VCaP (cell line): ENCODE measurements around the gene NTNG1.

Source experiments
- H3K27ac ChIP-seq: fragments of 450-650 bp; 2 replicates; pipeline ENCODE4 v1.5.1; 2017
- CTCF ChIP-seq: fragments of 450-650 bp; conservative IDR thresholded peaks from 2 replicates; pipeline ENCODE4 v1.5.1; 2017; ENCODE audit warnings: mild to moderate bottlenecking, moderate library complexity

Gene NTNG1

GRCh38 chr1:107183011-107183410, 42.2 kb downstream of the NTNG1 start:
- no peak for TF ChIP-seq CTCF
- no peak overlapping the region for H3K27ac ChIP-seq

GRCh38 chr1:107184888-107185287, 44.0 kb downstream of the NTNG1 start:
- TF ChIP-seq CTCF = no peak
- no peak overlapping the region for H3K27ac ChIP-seq

DNA sequence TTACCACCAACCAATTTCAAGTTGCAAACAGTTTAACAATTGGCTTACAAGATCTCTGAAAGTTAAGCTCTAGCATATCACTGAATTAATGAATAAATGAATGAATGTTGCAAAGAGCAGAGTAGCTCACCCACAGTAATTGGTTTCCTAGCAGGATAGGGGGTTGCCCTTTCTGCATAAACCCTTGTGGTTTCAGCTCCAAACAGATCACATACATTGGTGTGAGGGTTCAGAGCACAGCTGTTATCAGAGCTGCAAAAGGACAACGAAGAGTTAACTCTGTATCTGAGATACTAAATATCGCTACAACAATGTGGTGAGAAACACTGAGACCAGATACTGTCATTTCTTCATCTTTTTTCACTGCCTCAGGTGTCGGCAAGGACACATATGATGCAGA, 46.6 kb downstream of the NTNG1 start:
- no peak for TF ChIP-seq CTCF
- H3K27ac ChIP-seq = no peak overlapping the region

DNA sequence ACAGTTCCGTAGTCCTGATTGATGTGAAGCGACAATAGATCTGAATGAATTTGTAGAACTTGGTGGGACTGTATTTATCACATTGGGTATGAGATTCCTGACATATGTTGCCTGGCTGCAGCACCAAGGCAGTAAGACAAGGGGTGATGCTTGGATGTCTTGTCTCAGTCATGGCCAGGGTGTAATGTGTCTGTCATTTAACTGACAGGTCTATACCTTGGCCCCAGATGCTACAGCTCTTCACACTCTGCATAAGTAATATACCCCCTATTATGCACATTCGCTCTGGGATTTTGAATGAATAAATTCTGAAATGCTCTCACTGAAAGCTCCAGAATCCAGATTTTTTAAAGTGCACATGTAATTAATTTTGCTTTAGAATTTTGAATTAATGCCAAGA, 47.3 kb downstream of the NTNG1 start:
- no peak for TF ChIP-seq CTCF
- no peak overlapping the region for H3K27ac ChIP-seq

GRCh38 chr1:107194380-107194779, 53.5 kb downstream of the NTNG1 start:
- H3K27ac ChIP-seq = no peak overlapping the region
- TF ChIP-seq CTCF = no peak

DNA sequence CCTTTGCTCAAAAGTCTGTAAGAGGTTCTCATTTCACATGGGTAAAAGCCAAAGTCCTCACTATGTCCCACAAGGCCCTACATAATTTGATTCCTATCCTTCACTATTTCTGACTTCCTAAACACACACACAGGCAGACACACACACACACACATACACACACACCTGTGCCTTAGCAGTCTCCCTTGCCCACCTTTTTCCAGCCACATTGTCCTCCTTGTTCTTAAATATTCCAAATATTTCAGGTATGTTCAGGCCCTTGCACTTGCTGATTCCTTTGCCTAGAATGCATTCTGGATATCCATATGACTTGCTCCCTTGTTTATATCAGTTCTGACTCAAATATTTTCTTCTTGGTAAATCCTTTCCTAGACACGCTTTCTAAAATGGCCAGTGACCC, 54.6 kb downstream of the NTNG1 start:
- TF ChIP-seq CTCF = no peak
- H3K27ac ChIP-seq = no peak overlapping the region

DNA sequence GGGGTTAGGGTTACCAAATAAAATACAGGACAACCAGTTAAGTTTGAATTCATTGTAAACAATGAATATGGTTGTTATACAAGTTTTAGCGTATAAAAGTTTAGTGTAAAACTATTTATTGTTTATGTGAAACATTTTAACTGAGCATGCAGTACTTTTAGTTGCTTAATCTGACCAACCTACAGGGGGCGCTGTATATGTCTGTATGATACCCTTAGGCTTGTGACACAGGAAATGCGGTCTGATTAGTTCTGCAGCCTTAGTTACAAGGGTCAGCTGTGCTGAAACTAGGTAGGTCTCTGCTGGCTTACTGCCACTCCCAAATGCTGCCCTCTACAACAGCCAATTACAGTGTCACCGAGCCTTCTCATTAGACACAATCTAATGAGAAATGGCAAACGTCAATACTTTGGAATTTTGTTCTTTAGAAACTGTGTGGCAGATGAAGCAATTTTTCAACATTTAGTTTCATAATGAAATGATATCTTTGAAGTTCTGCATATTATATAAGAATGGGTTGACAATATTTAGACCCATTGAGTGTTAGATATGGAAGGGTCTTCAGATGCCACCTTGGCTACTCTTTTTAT, 56.2 kb downstream of the NTNG1 start:
- TF ChIP-seq CTCF = peak; percentile 25; the same call in 1 of the 2 replicates
- H3K27ac ChIP-seq = no peak overlapping the region
